ENCODE results near the gene DEDD2.

The DEDD2 gene

DNA sequence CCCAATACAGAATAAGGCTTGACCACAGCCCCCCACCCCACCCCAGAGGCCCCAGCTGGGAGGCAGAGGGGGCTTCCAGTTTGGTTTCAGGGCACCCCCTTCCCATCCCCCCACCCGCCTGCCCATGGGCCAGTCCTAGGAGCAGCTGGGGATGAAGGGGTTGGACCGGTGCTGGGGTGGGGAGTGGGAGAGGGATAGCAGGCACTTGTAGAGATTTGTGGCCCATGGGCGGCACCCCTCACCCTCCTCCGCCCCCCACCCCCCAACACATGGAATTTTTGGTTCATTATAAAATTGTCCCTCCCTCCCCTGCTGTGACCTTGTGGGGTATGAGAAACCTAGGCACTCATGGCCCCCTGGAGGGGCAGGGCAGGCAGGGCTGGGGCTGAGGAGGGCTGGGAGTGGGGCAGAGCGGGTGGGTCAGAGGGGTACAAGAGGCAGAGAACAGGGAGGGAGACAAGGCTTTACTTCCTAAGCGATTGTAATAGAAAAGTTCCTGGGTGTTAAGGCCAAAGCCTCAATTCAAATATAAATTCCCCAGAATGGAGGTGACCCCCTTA is 30.2 kb upstream of the DEDD2 start:
- no peak overlapping the region for H3K4me3 ChIP-seq (ENCODE audit: low read depth, low read length)
- no peak for TF ChIP-seq MYC (IDR thresholded peaks at IDR 0.05; ENCODE audit: low read depth, low read length)
- TF ChIP-seq CTCF (IDR thresholded peaks at IDR 0.05; ENCODE audit: low read depth, low read length) = no peak
- DNase-seq (ENCODE audit: low read depth) = no peak

- no peak for TF ChIP-seq MYC (IDR thresholded peaks at IDR 0.05; ENCODE audit: low read depth, low read length)
- no peak for TF ChIP-seq CTCF (IDR thresholded peaks at IDR 0.05; ENCODE audit: low read depth, low read length)
- TF ChIP-seq, protein P1, sequence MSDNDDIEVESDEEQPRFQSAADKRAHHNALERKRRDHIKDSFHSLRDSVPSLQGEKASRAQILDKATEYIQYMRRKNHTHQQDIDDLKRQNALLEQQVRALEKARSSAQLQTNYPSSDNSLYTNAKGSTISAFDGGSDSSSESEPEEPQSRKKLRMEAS (IDR thresholded peaks at IDR 0.05; ENCODE audit: low read depth, low read length) = no peak
- TF ChIP-seq POLR2A (IDR thresholded peaks at IDR 0.05; ENCODE audit: extremely low read depth, insufficient read length) = no peak
- DNase-seq (ENCODE audit: low read depth) = no peak
- no peak overlapping the region for H3K4me3 ChIP-seq (ENCODE audit: low read depth, low read length)
Observed at GRCh38 chr19:42246922-42247639, 29.6 kb upstream of the DEDD2 start.

DNA sequence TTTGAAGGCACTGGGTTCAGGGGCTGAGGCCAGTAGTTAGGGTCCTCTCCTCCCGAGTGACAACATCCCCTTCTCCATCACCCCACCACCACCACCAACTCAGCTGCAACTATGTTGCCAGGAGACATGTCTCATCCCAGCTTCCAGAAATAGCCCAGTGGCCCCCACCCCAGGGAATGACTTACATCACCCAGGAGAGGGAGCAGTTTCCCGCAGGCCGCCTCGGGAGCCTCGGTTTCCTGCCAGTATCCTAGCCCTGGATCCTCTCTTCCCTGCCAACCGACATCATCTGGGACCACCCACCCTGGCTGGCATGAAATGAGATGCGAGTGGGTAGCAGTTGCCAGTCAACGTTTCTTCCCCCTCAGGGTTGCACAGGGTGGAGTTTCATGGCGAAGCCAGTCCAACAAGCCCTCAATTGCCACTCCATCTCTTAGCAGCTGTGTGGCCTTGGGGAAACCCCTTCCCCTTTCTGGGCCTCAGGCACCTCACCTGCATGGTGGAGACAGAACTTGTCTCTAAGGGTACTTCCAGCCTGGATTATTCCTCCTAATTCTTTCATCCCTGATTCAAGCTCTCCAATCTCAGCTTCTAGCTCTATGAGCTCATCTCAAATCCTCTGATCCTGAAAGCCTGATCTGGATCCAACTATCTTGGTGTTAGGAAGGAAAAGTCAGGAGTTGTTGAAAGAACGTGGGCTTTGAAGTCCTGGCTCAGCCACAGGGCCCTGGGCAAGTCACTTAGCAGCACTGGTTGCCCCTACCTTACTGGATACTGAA is 28.9 kb upstream of the DEDD2 start:
- no peak for TF ChIP-seq MYC (IDR thresholded peaks at IDR 0.05; ENCODE audit: low read depth, low read length)
- no peak for TF ChIP-seq POLR2A (IDR thresholded peaks at IDR 0.05; ENCODE audit: extremely low read depth, insufficient read length)
- TF ChIP-seq CTCF (IDR thresholded peaks at IDR 0.05; ENCODE audit: low read depth, low read length) = no peak
- TF ChIP-seq, protein P1 (IDR thresholded peaks at IDR 0.05; ENCODE audit: low read depth, low read length) = no peak
- no peak for DNase-seq (ENCODE audit: low read depth)
- H3K4me3 ChIP-seq (ENCODE audit: low read depth, low read length) = no peak overlapping the region

- H3K4me3 ChIP-seq (ENCODE audit: low read depth, low read length) = no peak overlapping the region
- no peak for DNase-seq (ENCODE audit: low read depth)
- TF ChIP-seq CTCF (IDR thresholded peaks at IDR 0.05; ENCODE audit: low read depth, low read length) = no peak
- TF ChIP-seq, protein P1 (IDR thresholded peaks at IDR 0.05; ENCODE audit: low read depth, low read length) = no peak
- no peak for TF ChIP-seq POLR2A (IDR thresholded peaks at IDR 0.05; ENCODE audit: extremely low read depth, insufficient read length)
- no peak for TF ChIP-seq MYC (IDR thresholded peaks at IDR 0.05; ENCODE audit: low read depth, low read length)
Observed at GRCh38 chr19:42245231-42245630, 27.8 kb upstream of the DEDD2 start.

DNA sequence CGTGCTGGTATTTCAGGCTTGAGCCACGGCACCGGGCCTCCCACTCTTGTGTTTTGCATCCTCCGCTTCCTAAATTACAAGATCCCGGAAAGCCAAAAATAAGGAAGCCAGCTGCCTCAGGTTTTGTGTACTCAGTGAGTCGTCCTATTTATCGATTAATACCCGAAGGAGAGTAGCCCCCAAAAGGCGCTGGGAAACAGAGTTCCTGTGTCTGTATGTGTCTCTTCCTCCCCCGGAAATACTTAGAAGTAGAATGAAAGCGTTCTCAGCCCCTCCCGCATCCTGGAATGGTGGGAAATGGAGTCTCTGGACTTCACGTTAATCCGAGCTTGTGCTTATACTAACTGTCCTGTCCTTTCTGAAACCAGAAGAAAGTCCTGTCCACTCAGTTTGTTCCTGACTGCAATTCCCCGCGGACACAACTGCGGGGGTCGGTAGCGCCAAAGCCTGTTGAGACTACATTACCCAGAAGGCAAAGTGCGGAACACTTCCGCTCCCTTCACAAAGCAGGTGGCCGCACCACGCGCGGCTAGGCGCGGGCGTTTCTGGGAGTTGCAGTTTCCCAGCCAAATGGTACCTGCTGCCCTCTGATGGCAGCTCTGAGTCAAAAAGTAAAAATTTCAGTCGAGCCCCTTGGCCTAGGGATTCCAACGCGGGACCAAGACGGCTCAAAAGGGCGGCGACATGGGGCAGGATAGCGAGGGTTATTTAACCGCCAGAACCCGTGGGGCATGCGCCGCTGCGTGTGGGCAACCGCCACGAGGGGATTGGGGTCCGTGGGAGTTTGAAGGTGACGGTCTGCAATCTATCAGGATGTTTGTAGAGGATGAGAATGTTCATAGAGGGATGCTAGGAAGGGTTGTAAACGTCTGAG is 27.1 kb upstream of the DEDD2 start:
- H3K4me3 ChIP-seq (ENCODE audit: low read depth, low read length) = peak overlapping the region; percentile 84
- DNase-seq (ENCODE audit: low read depth) = peak; percentile 93
- TF ChIP-seq CTCF (IDR thresholded peaks at IDR 0.05; ENCODE audit: low read depth, low read length) = peak; percentile 58
- TF ChIP-seq MYC (IDR thresholded peaks at IDR 0.05; ENCODE audit: low read depth, low read length) = peak; percentile 59
- TF ChIP-seq, protein P1 (IDR thresholded peaks at IDR 0.05; ENCODE audit: low read depth, low read length) = peak; percentile 59; the same call in 1 of the 2 replicates
- TF ChIP-seq POLR2A (IDR thresholded peaks at IDR 0.05; ENCODE audit: extremely low read depth, insufficient read length) = no peak

All from NB4 (cell line).